K562 (cell line): ENCODE data around the gene ZNF584. TPM values are rescaled to one million over a fixed set of nuclear protein-coding genes. Genes with fewer than 3 reads are reported as not detected.

Experiments used
- ARHGAP35 ChIP-seq: fragments of 450-650 bp; IDR thresholded peaks from 2 replicates; pipeline ENCODE4 v1.6.1; 2018; ENCODE audit not compliant: partially characterized antibody
- CREM ChIP-seq: IDR thresholded peaks from 2 replicates; pipeline ENCODE4 v1.6.1; 2014; ENCODE audit warnings: antibody characterized with exemption, low read depth
- ELF4 ChIP-seq: fragments of 450-650 bp; formaldehyde crosslinking; IDR thresholded peaks from 2 replicates; pipeline ENCODE4 v1.4.0; 2022; ENCODE audit warnings: missing genetic modification characterization
- ETV5 ChIP-seq: sonication (generic); formaldehyde crosslinking; IDR thresholded peaks from 2 replicates; pipeline ENCODE4 v1.4.0; 2020; ENCODE audit warnings: low read depth, mild to moderate bottlenecking, missing genetic modification reagents
- FOXK2 ChIP-seq, 2 experiments: fragments of 450-650 bp; IDR thresholded peaks in 1 of 2; conservative IDR thresholded peaks in 1 of 2; 2 replicates each; pipeline ENCODE4 v1.6.1; 2016; ENCODE audit warnings: low read depth in 2 of 2, mild to moderate bottlenecking in 1 of 2
- MGA ChIP-seq: fragments of 450-650 bp; IDR thresholded peaks from 2 replicates; pipeline ENCODE4 v1.6.1; 2016; ENCODE audit warnings: mild to moderate bottlenecking, moderate library complexity
- SP1 ChIP-seq: sonication (generic); formaldehyde crosslinking; IDR thresholded peaks from 2 replicates; pipeline ENCODE4 v1.8.1; 2022; ENCODE audit warnings: mild to moderate bottlenecking, missing genetic modification reagents
- SREBF1 ChIP-seq: fragments of 150-350 bp; IDR thresholded peaks from 2 replicates; pipeline ENCODE4 v1.6.1; 2014; ENCODE audit warnings: antibody characterized with exemption, low read depth, low read length, borderline replicate concordance
- ZKSCAN1 ChIP-seq: fragments of 150-350 bp; IDR thresholded peaks from 2 replicates; pipeline ENCODE4 v1.6.1; 2016; ENCODE audit warnings: low read depth, low read length
- ZNF830 ChIP-seq: fragments of 250-450 bp; sonication (Bioruptor Pico); IDR thresholded peaks from 2 replicates; pipeline ENCODE4 v1.5.0; 2021; ENCODE audit warnings: mild to moderate bottlenecking
- polyA plus RNA-seq, 8 experiments: library from polyadenylated mRNA; depleted of rRNA in 4 of 8; stranded (reverse) in 5 of 8; unstranded in 3 of 8; fragments of >200 nt; fragmentation: Nextera tagmentation in 2 of 8; fragmentation: Illumina TruSeq in 1 of 8; extraction: Ambion mirVana in 2 of 8; extraction: Trizol in 1 of 8; gene quantifications; 2 replicates each; pipeline versions ENCODE4 v1.2.1 to v1.2.3, GENCODE V29; 2011 to 2014; ENCODE audit warnings: inconsistent platforms in 1 of 8, missing spikeins in 1 of 8
- total RNA-seq, 7 experiments: library from RNA; depleted of rRNA in 6 of 7; stranded (reverse); fragments of >200 nt in 6 of 7; fragmentation: Illumina TruSeq in 2 of 7; extraction: Trizol in 2 of 7; gene quantifications; 2 replicates each; pipeline versions ENCODE4 v1.2.1 to v1.2.3, GENCODE V29; 2011 to 2021; ENCODE audit warnings: low replicate concordance in 1 of 7
- TF ChIP-seq, protein P1 (sequence below): fragments of 450-650 bp; conservative IDR thresholded peaks from 2 replicates; pipeline ENCODE4 v1.6.1; 2016; ENCODE audit warnings: missing genetic modification characterization, low read depth, mild to moderate bottlenecking, missing compliant biosample characterization, moderate library complexity
- TF ChIP-seq, protein P2 (sequence below): fragments of 450-650 bp; IDR thresholded peaks from 2 replicates; pipeline ENCODE4 v1.6.1; 2016; ENCODE audit warnings: low read depth, mild to moderate bottlenecking, moderate library complexity
- TF ChIP-seq, protein P3 (sequence below), 2 experiments: fragments of 450-650 bp; IDR thresholded peaks; 2 replicates each; pipeline ENCODE4 v1.6.1; 2016

ZNF584 gene
- total and polyA plus RNA-seq, 9 of the 15 experiments (the other 6 are each of a cell fraction or from before 2014, with no cell fraction given) = 5.8 to 43.4 (median 24.6) TPM

DNA sequence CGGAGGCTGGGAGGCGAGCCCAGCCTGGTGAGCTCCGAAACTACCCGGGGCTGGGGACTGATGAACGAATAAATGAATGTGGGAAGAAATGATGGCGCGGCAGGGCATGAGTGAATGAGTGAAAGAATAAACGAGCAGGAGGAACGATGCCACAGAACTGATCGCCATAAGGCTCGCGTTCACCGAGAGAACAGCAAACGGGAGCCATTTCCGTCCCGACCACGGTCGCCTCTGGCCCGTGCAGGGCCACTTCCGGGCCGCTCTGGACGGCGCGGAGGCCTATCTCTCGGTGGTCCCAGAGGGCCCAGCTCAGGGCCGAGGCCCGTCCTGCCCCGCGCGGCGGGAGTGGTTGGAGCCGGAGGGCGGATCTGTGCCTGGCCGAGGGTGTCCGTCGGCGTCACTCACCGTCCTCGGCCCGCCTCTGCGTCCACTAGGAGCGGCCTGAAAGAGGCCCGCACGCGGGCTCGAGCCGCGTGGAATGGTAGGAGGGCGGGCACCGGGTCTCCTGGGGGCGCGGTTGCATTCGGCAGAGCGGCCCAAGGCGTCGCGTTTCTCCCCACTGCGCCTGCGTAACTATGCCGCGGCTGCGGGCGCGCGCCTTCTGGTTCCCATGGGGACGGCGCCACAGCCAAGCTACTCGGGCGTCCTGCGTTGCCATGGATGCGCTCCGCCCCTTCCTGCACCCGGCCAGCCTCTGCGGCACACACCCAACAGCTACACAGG lies 46.0 kb upstream of the ZNF584 start, which contains the start of gene ZNF497 (continued):
- TF ChIP-seq MGA = no peak; the same call in 1 of the 2 replicates
- TF ChIP-seq CREM = peak; percentile 65; the same call in 1 of the 2 replicates
- TF ChIP-seq SP1 (CRISPR knock-in tag) = peak; percentile 78
- TF ChIP-seq, protein P1, sequence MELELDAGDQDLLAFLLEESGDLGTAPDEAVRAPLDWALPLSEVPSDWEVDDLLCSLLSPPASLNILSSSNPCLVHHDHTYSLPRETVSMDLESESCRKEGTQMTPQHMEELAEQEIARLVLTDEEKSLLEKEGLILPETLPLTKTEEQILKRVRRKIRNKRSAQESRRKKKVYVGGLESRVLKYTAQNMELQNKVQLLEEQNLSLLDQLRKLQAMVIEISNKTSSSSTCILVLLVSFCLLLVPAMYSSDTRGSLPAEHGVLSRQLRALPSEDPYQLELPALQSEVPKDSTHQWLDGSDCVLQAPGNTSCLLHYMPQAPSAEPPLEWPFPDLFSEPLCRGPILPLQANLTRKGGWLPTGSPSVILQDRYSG (tag) = no peak
- TF ChIP-seq, protein P2, sequence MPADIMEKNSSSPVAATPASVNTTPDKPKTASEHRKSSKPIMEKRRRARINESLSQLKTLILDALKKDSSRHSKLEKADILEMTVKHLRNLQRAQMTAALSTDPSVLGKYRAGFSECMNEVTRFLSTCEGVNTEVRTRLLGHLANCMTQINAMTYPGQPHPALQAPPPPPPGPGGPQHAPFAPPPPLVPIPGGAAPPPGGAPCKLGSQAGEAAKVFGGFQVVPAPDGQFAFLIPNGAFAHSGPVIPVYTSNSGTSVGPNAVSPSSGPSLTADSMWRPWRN = peak; percentile 31; the same call in 1 of the 2 replicates
- peak; percentile 87 for TF ChIP-seq ETV5 (CRISPR knock-in tag)
- TF ChIP-seq, protein P3, sequence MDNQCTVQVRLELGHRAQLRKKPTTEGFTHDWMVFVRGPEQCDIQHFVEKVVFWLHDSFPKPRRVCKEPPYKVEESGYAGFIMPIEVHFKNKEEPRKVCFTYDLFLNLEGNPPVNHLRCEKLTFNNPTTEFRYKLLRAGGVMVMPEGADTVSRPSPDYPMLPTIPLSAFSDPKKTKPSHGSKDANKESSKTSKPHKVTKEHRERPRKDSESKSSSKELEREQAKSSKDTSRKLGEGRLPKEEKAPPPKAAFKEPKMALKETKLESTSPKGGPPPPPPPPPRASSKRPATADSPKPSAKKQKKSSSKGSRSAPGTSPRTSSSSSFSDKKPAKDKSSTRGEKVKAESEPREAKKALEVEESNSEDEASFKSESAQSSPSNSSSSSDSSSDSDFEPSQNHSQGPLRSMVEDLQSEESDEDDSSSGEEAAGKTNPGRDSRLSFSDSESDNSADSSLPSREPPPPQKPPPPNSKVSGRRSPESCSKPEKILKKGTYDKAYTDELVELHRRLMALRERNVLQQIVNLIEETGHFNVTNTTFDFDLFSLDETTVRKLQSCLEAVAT (IDR thresholded peaks at IDR 0.05) = peak; percentile 9 to 83; a peak in 2 of 4 replicates
- TF ChIP-seq ARHGAP35 = no peak
- TF ChIP-seq ZNF830 (CRISPR knock-in tag) = no peak
- peak; percentile 37; the same call in 1 of the 2 replicates for TF ChIP-seq ELF4 (CRISPR knock-in tag)
- peak in 1 of 2 experiments; percentile 35; a peak in 2 of 4 replicates for TF ChIP-seq FOXK2 (conservative IDR thresholded peaks at IDR 0.05 in 1 of 2, IDR thresholded peaks at IDR 0.05 in 1 of 2; ENCODE audit: low read depth in 2 of 2)
- no peak for TF ChIP-seq ZKSCAN1
- no peak for TF ChIP-seq SREBF1
